GM21390 (cell line): Measurements from ENCODE around the gene PEAR1.

Experiments used
- ATAC-seq: cut with Tn5 transposase; IDR thresholded peaks from one replicate; pipeline ENCODE4 v1.9.1; 2021; ENCODE audit not compliant: unreplicated experiment

The PEAR1 gene

DNA sequence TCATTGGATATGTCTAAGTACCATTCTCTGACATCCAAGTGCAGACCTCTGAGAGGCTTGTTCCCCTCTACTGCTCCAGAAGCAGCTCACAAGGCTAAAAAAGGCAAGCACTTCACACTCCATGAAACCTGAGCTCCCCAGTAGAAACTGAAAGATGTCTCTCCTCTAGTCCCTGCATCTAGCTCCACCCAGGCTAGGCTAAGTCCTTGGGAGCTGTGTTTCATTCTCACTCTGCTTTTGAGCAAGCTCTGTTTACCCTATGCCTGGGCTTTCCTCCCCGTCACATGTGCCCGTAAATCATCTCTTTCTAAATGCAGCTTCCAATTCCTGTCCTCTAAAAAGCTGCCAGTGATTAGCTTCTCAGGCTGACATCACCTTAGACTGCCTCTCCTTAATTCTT is 65.9 kb downstream of the PEAR1 start:
- ATAC-seq: no peak

DNA sequence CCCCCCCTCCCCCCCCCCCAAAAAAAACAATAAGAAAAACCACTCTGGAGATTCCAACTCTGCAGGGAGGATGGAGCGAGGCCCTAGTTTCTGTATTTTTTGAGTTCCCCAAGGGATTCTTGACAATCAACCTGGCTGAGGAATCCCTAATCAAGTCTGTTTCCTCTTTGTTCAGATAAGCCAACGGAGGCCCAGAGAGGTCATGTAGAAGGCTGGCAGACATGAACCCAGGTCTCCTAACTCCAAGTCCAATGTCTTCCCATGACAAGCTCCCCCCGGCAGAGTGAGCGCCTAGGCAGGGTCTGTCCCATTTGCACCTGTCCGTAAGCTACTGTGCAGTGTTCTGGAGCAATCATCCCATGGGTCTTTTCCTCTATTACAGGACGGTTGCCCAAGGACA is 66.4 kb downstream of the PEAR1 start:
- ATAC-seq: no peak

DNA sequence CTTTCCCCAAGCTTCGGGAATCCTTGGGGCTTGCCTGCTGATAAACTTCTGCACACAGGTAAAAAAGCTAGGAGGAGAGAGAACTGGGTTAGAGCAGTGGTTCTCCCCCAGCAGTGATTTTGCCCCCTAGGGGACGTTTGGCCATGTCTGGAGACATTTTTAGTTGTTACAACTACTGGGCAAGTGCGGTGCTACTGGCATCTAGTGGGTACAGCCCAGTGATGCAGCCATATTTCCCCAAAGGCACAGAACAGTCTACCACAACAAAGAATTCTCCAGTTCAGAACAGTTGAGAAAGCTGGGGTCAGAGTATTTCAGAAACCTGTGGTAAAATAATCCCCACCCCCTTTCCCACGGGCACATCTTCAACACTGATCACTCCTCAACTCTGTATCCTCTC is 68.2 kb downstream of the PEAR1 start:
- no peak for ATAC-seq

DNA sequence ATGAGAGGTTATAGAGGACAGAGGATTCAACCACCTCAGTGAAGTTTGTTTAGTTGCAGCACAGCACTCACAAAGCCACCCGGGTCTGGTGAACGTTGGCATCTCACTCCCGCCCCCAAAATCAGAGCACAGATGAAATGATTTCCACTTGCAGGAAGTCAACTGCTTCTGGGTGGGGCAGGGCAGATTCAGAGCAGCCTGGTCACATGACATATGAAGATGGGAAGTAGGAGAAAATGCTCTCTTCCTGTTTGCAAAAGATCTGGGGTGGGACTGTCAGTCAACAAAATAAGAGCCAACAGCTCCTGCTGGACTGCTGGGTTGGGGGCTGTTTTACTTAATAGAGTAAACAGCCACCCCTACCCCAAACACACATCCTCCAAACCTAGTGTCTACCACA is 70.1 kb downstream of the PEAR1 start:
- no peak for ATAC-seq

DNA sequence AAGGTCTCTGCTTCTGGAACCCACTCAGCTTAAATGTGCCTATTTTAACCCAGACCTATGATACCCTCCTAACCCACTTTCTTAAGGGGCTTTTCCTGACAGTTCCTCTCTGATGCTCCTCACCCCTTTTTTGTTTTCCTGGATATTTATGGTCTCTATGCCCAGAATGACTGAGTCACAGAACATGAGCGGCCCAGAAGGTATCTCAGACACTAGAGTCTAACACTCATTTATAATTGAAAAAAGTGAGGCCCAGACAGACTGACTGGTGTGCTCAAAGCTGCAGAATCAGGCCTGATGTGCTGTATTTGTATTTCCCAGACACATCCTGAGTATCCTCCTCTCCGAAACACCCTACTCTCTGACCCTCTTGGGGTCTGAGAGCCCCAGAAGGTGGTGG is 70.9 kb downstream of the PEAR1 start:
- no peak for ATAC-seq
